ENCODE results near the gene AGBL1. TPM values are rescaled to one million over a fixed set of nuclear protein-coding genes. Genes with fewer than 3 reads are reported as not detected.

AGBL1 gene
- total and polyA plus RNA-seq, 2 donors (not counting 1 experiment from before 2014, with no cell fraction given): not detected

- CTCF ChIA-PET: no interaction called here
- DNase-seq: no peak
- no peaks in the 10 kb centered on the region for H3K9me3 Mint-ChIP-seq (ENCODE audit: insufficient read depth)
These were observed 953.4 kb downstream of the AGBL1 start for GRCh38 chr15:87033056-87033455.

GRCh38 chr15:87034886-87035285 is 955.2 kb downstream of the AGBL1 start:
- Histone ChIP-seq H3K79me2 (ENCODE audit: control insufficient read depth, insufficient read depth, low read length) (no peaks in the 10 kb centered on the region), H3K4me3 (ENCODE audit: control extremely low read depth in 1 of 5, extremely low read depth in 1 of 5, insufficient read depth in 1 of 5, low read depth in 2 of 5, low read length in 4 of 5) (no peak overlapping the region), H3K9ac (ENCODE audit: low read length) (no peak overlapping the region), H3K4me1 (ENCODE audit: control insufficient read depth in 2 of 2, insufficient read depth in 2 of 2, low read length in 2 of 2) (no peaks in the 10 kb centered on the region), H2AFZ (ENCODE audit: insufficient read depth, low read depth, low read length, poor library complexity, severe bottlenecking) (no peak overlapping the region), H3K9me3 (ENCODE audit: control extremely low read depth in 1 of 3, control insufficient read depth in 2 of 3, insufficient read depth in 1 of 3, low read length in 2 of 3) (no peaks in the 10 kb centered on the region), H4K20me1 (ENCODE audit: control insufficient read depth, insufficient read depth, low read length, poor library complexity, severe bottlenecking) (no peaks in the 10 kb centered on the region), H3K4me2 (replicated peaks; ENCODE audit: low read depth, low read length, poor library complexity, severe bottlenecking) (no peak overlapping the region), H3K36me3 (replicated peaks in 1 of 2; ENCODE audit: control extremely low read depth in 1 of 2, control insufficient read depth in 1 of 2, extremely low read depth in 1 of 2, insufficient read depth in 2 of 2, low read length in 1 of 2) (no peaks in the 10 kb centered on the region), H3K27me3 (replicated peaks in 1 of 4; ENCODE audit: control extremely low read depth in 1 of 4, control insufficient read depth in 3 of 4, insufficient read depth in 4 of 4, low read length in 3 of 4) (no peaks in the 10 kb centered on the region), H3K27ac (ENCODE audit: low read length in 2 of 2) (no peak overlapping the region)
- CTCF ChIA-PET: no interaction called here
- Mint-ChIP-seq H3K4me1 (no peaks in the 10 kb centered on the region), H3K27me3 (no peaks in the 10 kb centered on the region), H3K9me3 (ENCODE audit: insufficient read depth) (no peaks in the 10 kb centered on the region), H3K27ac (no peak overlapping the region), H3K4me3 (no peak overlapping the region)
- intact Hi-C loops (cut with micrococcal nuclease): no loop called here
- no peak for ATAC-seq (ENCODE audit: low read depth)
- WGBS (ENCODE audit: insufficient coverage): no CpG with 5 or more reads among the region's 16 CpGs
- POLR2A ChIA-PET: no interaction called here
- TF ChIP-seq EZH2 (IDR thresholded peaks at IDR 0.05; ENCODE audit: borderline replicate concordance, insufficient read depth, low read depth, low read length, poor library complexity, severe bottlenecking): no peak
- no peak for TF ChIP-seq CTCF (IDR thresholded peaks at IDR 0.05)
- DNase-seq: no peak

More at GRCh38 chr15:87033056-87033455, 953.4 kb downstream of the AGBL1 start:
- no peaks in the 10 kb centered on the region for H3K36me3 ChIP-seq (replicated peaks in 1 of 2; ENCODE audit: control extremely low read depth in 1 of 2, control insufficient read depth in 1 of 2, extremely low read depth in 1 of 2, insufficient read depth in 2 of 2, low read length in 1 of 2)
- H3K9me3 ChIP-seq (ENCODE audit: control extremely low read depth in 1 of 3, control insufficient read depth in 2 of 3, insufficient read depth in 1 of 3, low read length in 2 of 3): no peaks in the 10 kb centered on the region
- ATAC-seq (ENCODE audit: low read depth): no peak
- H3K79me2 ChIP-seq (ENCODE audit: control insufficient read depth, insufficient read depth, low read length): no peaks in the 10 kb centered on the region
- no peak overlapping the region for H3K9ac ChIP-seq (ENCODE audit: low read length)
- TF ChIP-seq EZH2 (IDR thresholded peaks at IDR 0.05; ENCODE audit: borderline replicate concordance, insufficient read depth, low read depth, low read length, poor library complexity, severe bottlenecking) (no peak), CTCF (IDR thresholded peaks at IDR 0.05) (no peak)
- no peaks in the 10 kb centered on the region for H3K27me3 ChIP-seq (replicated peaks in 1 of 4; ENCODE audit: control extremely low read depth in 1 of 4, control insufficient read depth in 3 of 4, insufficient read depth in 4 of 4, low read length in 3 of 4)
- no peak overlapping the region for H3K4me3 ChIP-seq (ENCODE audit: control extremely low read depth in 1 of 5, extremely low read depth in 1 of 5, insufficient read depth in 1 of 5, low read depth in 2 of 5, low read length in 4 of 5)
- Mint-ChIP-seq H3K4me3 (no peak overlapping the region), H3K4me1 (no peaks in the 10 kb centered on the region), H3K27ac (no peak overlapping the region), H3K27me3 (no peaks in the 10 kb centered on the region)
- no peak overlapping the region for H3K4me2 ChIP-seq (replicated peaks; ENCODE audit: low read depth, low read length, poor library complexity, severe bottlenecking)
- no peaks in the 10 kb centered on the region for H4K20me1 ChIP-seq (ENCODE audit: control insufficient read depth, insufficient read depth, low read length, poor library complexity, severe bottlenecking)
- no CpG with 5 or more reads among the region's 2 CpGs for WGBS (ENCODE audit: insufficient coverage)
- no peaks in the 10 kb centered on the region for H3K4me1 ChIP-seq (ENCODE audit: control insufficient read depth in 2 of 2, insufficient read depth in 2 of 2, low read length in 2 of 2)
- no peak overlapping the region for H2AFZ ChIP-seq (ENCODE audit: insufficient read depth, low read depth, low read length, poor library complexity, severe bottlenecking)
- intact Hi-C loops (cut with micrococcal nuclease): no loop called here
- H3K27ac ChIP-seq (ENCODE audit: low read length in 2 of 2): no peak overlapping the region
- POLR2A ChIA-PET: no interaction called here

Data from B cell (primary cell).